Stimulated activated CD4-positive, alpha-beta T cell treated with anti-CD3 and anti-CD28 coated beads, Interleukin-4, amount 100 ng/mL, for 1 hour (primary cell): Measurements from ENCODE around the gene HOXA7.

Experiments used
- DNase-seq: peaks from one replicate; pipeline ENCODE4 v3.0.0-alpha.2; 2020

Gene HOXA7

GRCh38 chr7:27158436-27159265 lies 2.2 kb upstream of the HOXA7 start:
- no peak for DNase-seq

- no peak for DNase-seq
Observed at GRCh38 chr7:27157702-27158431, 1.4 kb upstream of the HOXA7 start.

- DNase-seq, result no peak
Observed at GRCh38 chr7:27156916-27157701, 634 bp upstream of the HOXA7 start.

- no peak for DNase-seq
Observed at GRCh38 chr7:27155816-27156507, 513 bp downstream of the HOXA7 start.

GRCh38 chr7:27154901-27155815 lies 1.3 kb downstream of the HOXA7 start:
- peak; percentile 51 for DNase-seq

- no peak for DNase-seq
Observed at GRCh38 chr7:27154369-27154768, 2.1 kb downstream of the HOXA7 start.

- DNase-seq, result no peak
Observed at GRCh38 chr7:27153526-27153925, 2.9 kb downstream of the HOXA7 start.

GRCh38 chr7:27152816-27153442 lies 3.5 kb downstream of the HOXA7 start:
- DNase-seq, result no peak

GRCh38 chr7:27151931-27152815 lies 4.3 kb downstream of the HOXA7 start, which contains the start of gene HOXA3:
TSS of gene HOXA3 (minus strand) at chr7:27152583. CDS start at chr7:27110640, 41,943 bp downstream.
- no peak for DNase-seq

- no peak for DNase-seq
Observed at GRCh38 chr7:27151341-27151930, 5.0 kb downstream of the HOXA7 start.

- DNase-seq, result peak; percentile 71
Observed at GRCh38 chr7:27150568-27151340, 5.7 kb downstream of the HOXA7 start.

- no peak for DNase-seq
Observed at GRCh38 chr7:27149842-27150567, 6.5 kb downstream of the HOXA7 start.

- no peak for DNase-seq
Observed at GRCh38 chr7:27148756-27149641, 7.5 kb downstream of the HOXA7 start.

- no peak for DNase-seq
Observed at GRCh38 chr7:27148031-27148755, 8.3 kb downstream of the HOXA7 start.

GRCh38 chr7:27147199-27148030 lies 9.1 kb downstream of the HOXA7 start, which contains the start of gene HOXA6:
TSS of gene HOXA6 (minus strand) at chr7:27147774. CDS start at chr7:27147749, 25 bp downstream.
- no peak for DNase-seq
